Iris pigment epithelial cell (primary cell): ENCODE data around the gene ADAMTS19.
A peak's percentile ranks its signal among the peaks of the same experiment; 100 is the strongest.
"Not testable (repeated sequence)": the region's sequence is repeated elsewhere in the genome, so short reads cannot be mapped to it uniquely, and the experiment has no call there.

ENCODE experiments used
- DNase-seq: peaks from one replicate; pipeline ENCODE4 v3.0.0-alpha.2; 2011; ENCODE audit warnings: low read depth

The ADAMTS19 gene, protein sequence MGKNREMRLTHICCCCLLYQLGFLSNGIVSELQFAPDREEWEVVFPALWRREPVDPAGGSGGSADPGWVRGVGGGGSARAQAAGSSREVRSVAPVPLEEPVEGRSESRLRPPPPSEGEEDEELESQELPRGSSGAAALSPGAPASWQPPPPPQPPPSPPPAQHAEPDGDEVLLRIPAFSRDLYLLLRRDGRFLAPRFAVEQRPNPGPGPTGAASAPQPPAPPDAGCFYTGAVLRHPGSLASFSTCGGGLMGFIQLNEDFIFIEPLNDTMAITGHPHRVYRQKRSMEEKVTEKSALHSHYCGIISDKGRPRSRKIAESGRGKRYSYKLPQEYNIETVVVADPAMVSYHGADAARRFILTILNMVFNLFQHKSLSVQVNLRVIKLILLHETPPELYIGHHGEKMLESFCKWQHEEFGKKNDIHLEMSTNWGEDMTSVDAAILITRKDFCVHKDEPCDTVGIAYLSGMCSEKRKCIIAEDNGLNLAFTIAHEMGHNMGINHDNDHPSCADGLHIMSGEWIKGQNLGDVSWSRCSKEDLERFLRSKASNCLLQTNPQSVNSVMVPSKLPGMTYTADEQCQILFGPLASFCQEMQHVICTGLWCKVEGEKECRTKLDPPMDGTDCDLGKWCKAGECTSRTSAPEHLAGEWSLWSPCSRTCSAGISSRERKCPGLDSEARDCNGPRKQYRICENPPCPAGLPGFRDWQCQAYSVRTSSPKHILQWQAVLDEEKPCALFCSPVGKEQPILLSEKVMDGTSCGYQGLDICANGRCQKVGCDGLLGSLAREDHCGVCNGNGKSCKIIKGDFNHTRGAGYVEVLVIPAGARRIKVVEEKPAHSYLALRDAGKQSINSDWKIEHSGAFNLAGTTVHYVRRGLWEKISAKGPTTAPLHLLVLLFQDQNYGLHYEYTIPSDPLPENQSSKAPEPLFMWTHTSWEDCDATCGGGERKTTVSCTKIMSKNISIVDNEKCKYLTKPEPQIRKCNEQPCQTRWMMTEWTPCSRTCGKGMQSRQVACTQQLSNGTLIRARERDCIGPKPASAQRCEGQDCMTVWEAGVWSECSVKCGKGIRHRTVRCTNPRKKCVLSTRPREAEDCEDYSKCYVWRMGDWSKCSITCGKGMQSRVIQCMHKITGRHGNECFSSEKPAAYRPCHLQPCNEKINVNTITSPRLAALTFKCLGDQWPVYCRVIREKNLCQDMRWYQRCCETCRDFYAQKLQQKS

DNA sequence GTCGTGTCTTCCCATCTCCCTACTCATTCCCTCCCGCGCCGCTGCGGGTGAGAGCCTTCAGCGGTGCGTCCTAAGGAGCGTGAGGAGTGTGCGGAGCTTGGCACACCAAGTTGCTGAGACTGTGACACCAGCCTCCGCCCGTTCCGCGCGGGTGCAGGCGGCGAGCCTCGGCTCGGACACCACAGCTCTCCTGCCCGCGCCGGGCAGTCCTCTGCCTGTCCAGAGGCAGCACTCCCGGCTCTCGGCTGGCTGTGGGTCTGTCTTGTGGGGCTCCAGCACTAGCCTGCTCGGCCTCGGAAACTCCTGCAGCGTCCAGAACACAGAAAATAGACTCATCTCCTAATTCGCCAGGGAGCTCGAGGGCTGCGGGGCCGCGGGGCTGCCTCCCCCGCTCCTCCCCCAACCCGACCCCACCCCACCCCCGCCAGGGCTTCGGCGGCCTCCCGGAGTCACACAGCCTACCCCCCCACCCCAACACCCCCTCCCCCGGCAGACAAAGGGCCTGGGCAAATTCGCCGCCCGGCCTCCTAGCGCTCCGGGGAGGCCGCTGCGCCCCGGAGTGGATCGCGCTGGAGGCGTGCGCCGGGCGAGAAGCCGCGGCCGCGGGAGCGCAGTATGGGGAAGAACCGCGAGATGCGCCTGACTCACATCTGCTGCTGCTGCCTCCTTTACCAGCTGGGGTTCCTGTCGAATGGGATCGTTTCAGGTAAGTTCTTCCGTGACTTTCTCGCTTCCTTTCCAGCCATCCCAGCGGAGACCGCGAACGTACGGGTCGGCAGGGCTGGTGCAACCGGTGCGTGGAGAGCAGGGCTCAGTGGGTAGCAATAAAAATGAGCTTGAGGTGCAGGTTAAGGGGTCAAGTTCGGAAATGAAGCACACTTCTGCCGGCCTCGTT, at the start of gene ADAMTS19:
ADAMTS19 (plus strand) TSS at position 522 of the 895 bp plus-strand sequence; CDS start at position 616, 94 bp downstream.
- peak; percentile 61 for DNase-seq

DNA sequence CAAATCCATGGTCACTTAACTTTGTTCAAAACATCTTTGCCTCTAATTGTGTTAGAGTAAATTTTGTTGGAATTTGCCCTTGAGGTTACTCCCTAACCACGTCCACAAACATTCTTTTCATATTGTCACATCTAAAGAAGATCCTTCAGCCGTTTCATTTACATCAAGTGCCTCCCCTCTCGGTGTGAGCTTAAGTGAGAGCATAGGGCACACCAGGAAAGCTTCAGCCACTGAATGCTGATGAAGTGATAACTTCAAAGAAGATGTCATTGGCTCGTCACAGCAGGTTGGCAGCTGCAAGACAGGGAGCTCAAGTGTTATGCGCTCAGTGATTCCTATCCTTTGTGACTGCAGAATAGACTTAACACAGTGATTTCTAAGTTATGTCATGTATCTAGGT, 49.6 kb upstream of the ADAMTS19 start:
- DNase-seq, result no peak

DNA sequence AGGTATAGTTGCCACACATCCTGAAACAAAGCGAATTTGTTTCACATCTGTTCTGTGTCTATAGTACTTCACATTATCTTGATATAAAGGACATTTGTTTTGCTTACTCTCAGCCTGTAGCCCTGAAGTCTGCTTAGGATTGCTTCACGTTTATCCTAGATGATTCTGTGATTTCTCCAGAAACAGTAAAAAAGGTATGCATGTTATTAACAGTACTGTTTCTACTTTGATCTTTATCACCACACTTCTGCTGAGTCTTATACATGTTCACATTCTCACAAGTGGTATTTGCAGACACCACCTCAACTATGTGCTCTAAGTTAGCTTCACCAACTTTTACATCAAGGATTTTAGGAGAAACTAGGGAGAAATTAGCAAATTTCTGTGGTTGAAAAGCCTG, 47.4 kb upstream of the ADAMTS19 start:
- DNase-seq, result no peak

DNA sequence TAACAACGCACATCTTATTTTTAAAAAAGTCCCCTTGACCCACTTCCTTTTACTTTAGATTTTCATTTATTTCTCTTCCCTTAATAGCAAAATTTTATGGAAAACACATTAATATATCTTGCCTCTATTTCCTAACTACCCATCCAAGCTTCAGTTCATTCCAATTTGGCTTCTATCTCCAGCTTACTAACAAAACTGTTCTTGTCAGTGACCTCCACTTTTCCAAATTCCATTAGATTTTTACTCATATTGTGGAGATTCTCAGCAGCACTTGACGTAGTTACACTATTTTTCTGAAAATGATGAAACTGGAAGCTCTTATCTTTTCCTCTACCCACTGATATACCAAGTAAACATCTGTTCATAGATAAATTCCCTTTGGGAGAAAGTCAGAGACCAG, 46.5 kb upstream of the ADAMTS19 start:
- DNase-seq, result no peak

DNA sequence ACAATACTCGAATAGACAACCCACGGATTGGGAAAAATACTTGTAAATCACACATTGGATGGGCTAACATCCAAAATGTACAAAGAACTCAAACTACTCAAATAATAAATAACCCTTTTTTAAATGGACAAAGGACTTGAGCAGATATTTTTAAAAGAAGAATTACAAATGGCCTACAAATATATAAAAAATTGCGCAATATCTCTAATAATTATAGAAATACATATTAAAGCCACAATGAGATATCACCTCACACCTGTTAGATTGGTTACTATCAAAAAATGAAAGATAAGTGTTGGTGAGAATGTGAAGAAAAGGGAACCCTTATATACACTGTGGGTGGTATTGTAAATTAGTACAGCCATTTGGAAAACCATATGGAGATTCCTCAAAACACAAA, 40.8 kb upstream of the ADAMTS19 start:
- DNase-seq, result no peak

DNA sequence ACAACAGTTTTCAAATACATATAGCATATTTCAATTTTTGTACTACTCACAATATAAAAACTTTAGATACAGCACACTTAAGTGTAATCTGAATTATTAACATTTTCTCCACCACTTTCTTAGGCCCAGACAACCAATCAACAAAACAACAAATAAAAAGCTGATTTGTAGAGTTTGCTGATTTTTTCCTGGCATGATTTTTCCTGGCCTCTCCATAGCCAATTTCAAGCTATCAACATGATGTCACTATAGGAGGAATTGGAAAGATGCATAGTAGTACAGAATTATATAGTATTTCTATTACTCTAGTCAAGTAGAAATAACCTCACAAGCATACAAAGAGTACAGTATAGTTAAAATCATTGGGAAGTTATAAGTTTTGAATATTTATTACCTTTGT, 35.1 kb upstream of the ADAMTS19 start:
- DNase-seq, result no peak

DNA sequence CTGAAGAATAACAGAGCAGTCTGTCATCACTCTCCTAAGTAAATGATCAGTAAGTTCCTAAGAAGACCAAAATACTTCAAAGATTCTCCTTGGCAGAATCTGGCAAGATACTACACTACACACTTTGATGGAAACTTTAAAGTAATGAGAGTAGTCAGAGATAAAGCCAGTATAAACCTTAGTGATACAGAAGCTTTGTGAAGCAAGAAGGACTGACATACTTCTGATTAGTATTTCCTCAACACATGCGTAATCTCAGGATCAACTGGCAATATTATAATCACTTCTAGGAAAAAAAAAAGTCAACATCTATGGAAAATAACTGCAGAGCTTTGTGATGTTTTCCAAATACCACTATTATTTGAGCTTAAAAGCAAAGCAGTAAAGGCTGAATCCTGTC, 34.0 kb upstream of the ADAMTS19 start:
- DNase-seq, result no peak

DNA sequence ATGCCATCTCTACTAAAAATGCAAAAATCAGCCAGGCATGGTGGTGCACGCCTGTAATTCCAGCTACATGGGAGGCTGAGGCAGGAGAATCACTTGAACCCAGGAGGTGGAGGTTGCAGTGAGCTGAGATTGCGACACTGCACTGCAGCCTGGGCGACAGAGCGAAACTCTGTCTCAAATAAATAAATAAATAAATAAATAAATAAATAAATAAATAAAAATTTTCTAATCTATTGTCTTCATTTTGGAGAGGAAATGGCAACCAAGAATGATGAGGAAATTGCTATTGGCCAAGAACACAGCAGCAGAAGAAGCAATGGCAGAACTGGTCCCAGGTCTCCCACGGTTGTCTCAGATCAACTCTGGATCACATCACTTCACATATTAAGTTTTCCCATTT, 31.5 kb upstream of the ADAMTS19 start:
- not testable (repeated sequence) for DNase-seq

DNA sequence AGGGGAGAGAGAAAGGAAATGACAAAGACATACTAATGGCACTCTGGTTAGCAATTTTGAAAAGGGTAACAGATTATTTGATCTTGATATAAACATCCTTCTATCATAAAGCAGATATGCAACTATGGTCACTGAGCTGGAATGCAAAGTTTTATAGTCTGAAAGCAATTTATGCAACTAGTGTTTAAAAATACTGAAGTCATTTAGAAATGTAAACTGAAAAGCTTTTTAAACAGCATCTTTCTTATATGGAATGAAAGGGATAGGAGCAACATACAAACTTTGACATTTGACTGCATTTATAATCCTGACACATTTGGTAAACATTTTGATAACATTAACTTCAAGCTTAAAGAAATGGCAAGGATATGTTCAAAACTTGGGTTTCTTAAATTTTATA, 28.7 kb upstream of the ADAMTS19 start:
- DNase-seq, result no peak

DNA sequence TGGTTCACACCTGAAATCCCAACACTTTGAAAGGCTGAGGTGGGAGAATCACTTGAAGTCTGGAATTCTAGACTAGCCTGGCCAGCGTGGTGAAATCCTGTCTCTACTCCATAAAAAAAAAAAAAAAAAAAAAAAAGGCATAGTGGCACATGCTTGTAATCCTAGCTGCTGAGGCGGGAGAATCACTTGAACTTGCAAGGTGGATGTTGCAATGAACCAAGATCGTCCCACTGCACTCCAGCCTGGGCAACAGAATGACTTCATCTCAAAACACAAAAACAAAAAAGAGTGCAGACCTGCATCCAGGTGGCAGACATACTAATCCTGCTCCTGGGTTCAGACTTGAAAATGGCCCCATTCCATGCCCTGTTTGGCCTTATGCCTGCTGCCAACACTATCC, 21.8 kb upstream of the ADAMTS19 start:
- no peak for DNase-seq

DNA sequence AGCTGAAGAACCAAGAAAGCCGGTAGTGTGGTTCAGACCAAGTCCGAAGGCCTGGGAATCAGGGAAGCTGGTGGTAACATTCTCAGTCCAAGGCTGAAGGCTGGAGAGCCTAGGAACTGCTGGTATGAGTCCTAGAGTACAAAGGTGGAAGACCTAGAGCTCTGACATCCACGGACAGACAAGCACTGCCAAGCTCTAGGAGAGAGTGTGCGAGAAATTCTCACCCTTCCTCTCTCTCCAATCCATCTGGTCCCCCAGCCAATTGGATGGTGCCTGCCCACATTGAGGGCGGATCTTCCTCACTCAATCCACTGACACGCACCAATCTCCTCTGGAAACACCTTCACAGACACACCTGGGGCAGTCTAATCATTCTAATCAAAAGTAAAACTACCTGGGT, 19.7 kb upstream of the ADAMTS19 start:
- no peak for DNase-seq

DNA sequence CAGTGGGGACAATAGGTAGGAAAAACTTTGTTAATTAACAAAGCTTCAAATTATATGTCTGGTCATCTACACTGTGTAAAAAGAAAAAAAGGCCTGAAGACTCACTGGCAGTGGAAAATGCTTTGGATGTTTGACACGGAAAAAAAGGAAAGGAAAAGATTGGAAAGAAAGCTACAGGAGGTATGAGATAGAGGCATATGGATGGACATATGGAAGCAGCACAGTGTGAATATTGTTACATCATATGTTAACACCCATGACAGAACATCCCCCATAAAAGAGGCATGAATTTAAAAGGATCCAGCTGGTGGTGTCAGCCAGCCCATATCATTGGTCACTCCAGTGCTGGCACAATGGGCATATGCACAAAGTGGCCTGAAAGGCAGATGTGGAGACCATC, 19.0 kb upstream of the ADAMTS19 start:
- no peak for DNase-seq

DNA sequence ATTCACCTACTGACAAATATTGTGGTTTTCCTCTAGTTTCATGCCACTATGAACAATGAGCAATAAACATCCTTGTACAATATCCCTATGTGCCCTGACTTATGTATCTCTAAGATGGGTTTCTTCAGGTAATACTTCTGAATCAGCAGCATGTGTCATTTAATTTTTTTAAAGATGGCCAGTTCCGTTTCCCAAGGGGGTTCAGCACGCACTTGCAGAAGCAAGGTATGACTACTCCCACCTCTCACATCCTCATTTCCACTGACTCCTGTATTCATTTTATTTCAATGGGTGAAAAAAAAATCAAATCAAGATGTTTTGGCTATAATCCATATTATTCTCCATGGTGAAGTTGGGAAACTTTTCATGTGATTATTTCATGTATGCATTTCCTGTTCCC, 14.7 kb upstream of the ADAMTS19 start:
- no peak for DNase-seq

DNA sequence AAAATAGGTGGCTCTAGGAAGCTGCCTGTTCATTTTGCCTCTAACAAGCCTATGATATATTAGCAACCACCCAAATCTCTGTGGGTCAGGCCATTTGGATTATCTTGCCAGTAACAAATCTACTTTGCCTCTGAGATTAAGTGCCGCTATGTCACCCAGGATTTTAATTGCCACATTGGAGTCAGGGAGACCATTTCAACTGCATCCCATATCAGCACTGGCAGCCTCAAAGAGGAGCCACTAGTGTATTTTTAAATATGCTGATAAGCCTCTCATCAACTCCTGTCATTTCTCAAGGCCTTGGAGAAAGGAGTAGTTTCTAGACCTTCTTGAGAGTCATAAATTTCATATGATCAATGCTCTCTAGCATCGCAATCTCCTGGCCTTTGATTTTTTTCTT, 12.1 kb upstream of the ADAMTS19 start:
- DNase-seq, result no peak

DNA sequence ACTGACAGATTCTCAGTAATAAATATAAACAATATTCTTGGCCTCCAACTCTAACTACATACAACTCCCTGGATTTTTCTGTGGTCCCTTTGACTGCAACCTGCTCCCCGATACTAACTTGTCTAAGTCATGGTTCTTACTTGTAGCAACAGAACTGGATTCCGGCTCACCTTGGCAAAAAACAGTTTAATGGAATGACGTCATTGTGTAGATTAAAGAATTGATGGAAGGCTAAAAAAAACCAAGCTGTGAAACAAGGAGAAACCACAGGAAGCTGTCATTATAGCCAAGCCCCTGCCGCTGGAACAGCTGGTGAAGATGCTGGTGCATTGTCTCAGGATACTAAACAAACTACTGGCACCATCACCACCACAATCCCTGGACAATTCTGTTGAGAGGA, 11.4 kb upstream of the ADAMTS19 start:
- DNase-seq, result no peak

DNA sequence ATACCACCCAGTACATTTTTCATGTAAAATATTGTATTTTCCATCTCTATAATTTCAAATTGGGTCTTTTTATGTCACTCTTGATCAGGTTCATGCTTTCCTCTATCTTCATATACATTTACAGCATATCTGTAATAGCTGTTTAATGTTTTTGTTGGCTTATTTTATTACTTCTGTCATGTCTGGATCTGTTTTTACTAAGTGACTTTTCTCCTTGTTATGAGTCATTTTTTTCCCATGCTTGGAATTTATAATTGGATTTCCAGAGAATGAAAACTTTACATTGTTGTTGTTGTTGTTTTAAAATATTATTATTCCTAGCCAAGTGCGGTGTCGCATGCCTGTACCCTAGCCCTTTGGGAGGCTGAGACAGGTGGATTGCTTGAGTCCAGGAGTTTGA, 5.6 kb upstream of the ADAMTS19 start:
- no peak for DNase-seq

DNA sequence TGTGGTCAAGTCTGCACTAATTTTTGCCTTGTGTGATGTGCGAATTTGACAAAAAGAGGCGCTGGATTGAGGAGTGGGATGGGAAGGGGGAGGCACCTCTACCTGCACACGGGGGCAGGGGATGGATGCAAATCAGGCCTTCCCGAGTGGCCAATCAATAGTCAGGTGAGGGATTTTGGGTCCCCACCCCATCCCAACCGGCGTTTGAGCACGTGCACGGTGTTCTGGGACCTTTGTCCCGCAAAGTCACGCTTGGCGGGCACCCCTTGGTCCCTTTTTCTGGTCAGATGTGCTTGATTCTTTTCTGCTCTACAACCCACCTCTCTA, 685 bp upstream of the ADAMTS19 start:
- no peak for DNase-seq

DNA sequence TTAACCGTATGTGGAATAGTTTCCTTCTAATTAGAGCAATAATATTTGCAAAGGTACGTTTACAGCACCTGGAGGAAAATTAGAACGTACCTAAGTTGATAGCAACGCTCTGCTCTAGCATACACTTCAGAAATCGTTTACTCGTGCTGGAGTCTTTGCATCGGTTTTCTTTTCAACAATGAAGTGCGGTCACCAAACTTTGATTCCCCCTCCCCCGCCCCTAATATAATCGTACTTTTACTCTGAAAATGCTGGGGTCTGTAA, 506 bp downstream of the ADAMTS19 start:
- no peak for DNase-seq

DNA sequence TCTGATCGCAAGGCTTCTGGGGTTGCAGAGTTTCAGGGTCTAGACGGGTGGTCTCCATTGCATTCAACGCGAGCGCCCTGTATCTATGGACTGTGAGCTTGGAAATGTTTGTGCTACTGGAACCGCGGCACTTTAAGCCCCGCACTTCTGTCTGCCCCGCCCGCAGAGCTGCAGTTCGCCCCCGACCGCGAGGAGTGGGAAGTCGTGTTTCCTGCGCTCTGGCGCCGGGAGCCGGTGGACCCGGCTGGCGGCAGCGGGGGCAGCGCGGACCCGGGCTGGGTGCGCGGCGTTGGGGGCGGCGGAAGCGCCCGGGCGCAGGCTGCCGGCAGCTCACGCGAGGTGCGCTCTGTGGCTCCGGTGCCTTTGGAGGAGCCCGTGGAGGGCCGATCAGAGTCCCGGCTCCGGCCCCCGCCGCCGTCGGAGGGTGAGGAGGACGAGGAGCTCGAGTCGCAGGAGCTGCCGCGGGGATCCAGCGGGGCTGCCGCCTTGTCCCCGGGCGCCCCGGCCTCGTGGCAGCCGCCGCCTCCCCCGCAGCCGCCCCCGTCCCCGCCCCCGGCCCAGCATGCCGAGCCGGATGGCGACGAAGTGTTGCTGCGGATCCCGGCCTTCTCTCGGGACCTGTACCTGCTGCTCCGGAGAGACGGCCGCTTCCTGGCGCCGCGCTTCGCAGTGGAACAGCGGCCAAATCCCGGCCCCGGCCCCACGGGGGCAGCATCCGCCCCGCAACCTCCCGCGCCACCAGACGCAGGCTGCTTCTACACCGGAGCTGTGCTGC, 1.0 kb downstream of the ADAMTS19 start:
- peak; percentile 9 for DNase-seq

DNA sequence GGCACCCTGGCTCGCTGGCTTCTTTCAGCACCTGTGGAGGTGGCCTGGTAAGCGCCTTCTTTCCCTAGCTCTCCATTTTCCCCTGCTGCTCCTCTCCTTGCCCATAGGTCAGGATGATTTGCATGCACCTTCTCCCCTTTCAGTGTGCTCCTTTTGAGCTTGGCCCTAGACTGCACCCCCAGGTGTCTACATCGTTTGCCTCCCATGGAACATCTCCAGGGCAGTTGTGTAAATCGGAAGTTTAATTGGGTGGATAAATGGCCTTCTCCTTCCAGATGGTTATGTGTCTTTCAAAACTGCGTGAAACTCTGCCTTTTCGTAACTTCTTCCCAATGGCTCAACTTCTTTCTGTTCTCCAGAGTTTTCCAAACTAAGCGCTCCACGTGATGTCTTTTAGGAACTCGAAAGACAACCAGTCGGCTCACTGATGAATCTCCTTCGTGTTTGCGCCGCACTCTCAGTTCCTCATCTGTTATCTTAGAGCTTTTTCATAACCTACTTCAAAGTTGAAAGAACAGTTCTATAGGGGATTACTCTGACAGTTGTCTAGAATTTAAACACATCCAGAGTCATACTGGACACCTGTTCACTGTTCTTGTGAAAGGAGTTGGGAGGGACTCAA, 1.7 kb downstream of the ADAMTS19 start:
- DNase-seq, result no peak
